Activated CD8-positive, alpha-beta memory T cell treated with anti-CD3 and anti-CD28 coated beads, Interleukin-2, amount 50 U/mL, for 4 hours (primary cell): ENCODE measurements around the gene COG2.
"Not testable (repeated sequence)": the region's sequence is repeated elsewhere in the genome, so short reads cannot be mapped to it uniquely, and the experiment has no call there.

ENCODE experiments used
- DNase-seq: peaks from one replicate; pipeline ENCODE4 v3.0.0-alpha.2; 2020

Gene COG2, protein sequence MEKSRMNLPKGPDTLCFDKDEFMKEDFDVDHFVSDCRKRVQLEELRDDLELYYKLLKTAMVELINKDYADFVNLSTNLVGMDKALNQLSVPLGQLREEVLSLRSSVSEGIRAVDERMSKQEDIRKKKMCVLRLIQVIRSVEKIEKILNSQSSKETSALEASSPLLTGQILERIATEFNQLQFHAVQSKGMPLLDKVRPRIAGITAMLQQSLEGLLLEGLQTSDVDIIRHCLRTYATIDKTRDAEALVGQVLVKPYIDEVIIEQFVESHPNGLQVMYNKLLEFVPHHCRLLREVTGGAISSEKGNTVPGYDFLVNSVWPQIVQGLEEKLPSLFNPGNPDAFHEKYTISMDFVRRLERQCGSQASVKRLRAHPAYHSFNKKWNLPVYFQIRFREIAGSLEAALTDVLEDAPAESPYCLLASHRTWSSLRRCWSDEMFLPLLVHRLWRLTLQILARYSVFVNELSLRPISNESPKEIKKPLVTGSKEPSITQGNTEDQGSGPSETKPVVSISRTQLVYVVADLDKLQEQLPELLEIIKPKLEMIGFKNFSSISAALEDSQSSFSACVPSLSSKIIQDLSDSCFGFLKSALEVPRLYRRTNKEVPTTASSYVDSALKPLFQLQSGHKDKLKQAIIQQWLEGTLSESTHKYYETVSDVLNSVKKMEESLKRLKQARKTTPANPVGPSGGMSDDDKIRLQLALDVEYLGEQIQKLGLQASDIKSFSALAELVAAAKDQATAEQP

GRCh38 chr1:230642263-230642959 is at the start of gene COG2:
COG2 (plus strand) TSS chr1:230642481; CDS start chr1:230642607, 126 bp downstream.
- peak; percentile 99 for DNase-seq

- no peak for DNase-seq
Observed at GRCh38 chr1:230592848-230593414, 49.4 kb upstream of the COG2 start.

DNA sequence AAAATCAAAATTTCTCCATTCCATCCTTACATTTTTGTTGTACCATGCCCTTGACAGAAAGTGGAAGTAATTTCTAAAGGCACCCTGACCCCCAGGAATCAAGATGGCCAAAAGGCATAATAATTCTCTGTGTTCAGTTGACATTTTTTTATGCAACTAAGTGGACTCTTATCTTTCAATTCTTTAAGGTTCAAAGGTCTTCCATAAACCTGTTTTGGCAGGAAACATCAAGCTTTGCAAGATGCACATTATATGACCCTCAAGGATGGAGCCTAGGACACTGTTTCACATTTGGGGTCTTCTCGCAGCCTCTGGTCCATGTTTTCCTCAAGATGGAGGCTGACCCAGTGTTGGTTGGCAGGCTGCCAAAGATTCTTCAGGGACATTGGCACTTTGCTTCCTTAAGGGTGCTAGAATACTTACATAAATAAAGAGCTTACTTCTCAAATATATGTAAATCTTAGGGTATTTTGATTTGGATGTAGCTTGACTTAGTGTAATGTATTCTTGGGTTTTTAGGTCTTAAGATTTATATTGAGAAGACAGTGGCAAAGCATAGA is 48.0 kb upstream of the COG2 start:
- no peak for DNase-seq

- no peak for DNase-seq
Observed at GRCh38 chr1:230595181-230595580, 47.1 kb upstream of the COG2 start.

DNA sequence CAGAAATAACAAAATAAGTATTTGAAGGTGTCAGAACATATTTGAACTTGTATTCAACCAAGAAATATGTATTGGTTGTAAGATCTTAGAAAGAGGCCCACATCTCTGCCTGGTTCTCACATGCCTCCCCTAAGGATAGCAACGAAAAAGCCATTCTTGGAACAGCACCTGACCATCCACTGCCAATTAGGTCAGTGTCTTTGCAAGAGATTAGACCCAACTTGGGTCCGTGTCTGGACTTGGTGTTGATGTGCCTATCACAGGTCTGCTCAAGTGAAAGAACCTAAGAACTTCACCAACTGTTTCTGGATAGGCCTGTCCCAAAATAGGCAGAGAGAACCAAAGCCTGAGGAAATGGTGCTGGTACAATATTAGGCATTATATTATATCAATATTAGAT is 46.0 kb upstream of the COG2 start:
- DNase-seq: no peak

- DNase-seq: no peak
Observed at GRCh38 chr1:230598745-230599144, 43.5 kb upstream of the COG2 start.

- DNase-seq: no peak
Observed at GRCh38 chr1:230599926-230600656, 42.2 kb upstream of the COG2 start.

- DNase-seq: not testable (repeated sequence)
Observed at GRCh38 chr1:230600657-230601400, 41.5 kb upstream of the COG2 start.

- no peak for DNase-seq
Observed at GRCh38 chr1:230609208-230609607, 33.1 kb upstream of the COG2 start.

DNA sequence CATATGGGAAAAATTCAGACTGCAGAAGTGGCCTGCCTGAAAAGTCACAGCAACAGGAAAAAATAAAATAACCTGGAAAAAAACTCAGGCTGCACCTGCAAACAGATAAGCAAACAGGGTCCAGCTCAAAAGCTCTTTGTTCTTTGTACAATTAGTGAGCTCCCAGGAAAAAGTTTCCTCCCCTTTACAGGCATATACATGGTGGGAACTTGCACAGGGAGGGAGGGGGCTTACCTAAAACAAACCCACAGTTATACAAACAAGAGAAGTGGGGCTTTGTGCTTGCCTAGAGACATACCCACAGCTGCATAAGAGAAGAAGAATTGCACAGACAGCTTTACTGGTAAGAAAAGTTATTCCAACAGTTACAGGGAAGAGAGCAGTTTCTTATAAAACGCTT is 31.7 kb upstream of the COG2 start:
- DNase-seq: no peak

DNA sequence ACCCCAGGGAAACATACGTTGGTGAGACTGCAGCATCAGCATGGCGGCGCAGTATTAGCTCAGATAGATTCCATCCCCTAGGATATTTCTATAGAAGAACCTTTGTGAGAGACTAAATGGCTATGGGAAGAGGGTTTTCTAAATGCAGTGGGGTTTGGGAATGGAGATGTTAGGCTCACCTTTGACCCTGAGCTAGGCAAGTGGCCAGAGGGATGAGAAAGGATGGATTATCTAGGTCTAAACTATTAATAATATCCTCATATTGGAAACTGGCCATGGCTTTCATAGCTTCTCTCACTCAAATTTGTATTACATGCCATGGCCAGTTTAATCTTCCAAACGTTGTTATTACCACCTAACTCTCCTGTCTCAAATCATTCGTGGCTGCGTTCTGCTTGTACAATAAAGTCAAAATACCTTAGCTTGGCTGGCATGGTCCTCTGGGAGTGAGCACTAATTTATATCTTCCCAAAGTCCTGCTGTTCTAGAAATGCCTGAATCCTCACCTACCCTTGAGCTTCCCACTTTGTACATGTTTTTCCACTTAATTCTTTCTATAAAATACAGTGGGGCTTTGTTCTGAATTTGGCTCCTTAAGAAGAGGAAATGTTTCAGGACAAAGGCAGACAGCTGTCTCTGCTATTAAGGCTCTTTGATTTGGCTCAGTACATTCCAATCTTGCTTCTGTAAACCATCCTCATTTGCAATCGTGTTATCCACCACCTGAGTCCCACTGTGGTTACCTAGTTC is 31.0 kb upstream of the COG2 start:
- DNase-seq: no peak

DNA sequence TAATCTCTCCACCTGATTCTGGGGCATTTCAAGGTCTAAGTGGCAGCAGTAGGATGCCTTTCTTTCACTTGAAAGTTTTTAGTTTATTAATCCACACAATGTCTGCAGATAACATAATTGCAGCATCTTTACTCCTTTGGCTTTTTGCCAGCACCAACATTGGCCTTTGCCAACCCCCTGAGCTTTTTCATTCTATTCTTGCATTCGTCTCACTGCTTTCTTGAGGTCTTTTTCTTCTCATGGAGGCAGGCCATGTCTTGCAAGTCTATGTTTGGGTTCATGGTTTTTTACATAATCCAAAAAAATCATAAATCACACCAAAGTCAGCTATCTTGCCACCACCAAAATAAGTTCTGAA is 30.4 kb upstream of the COG2 start:
- DNase-seq: no peak

- DNase-seq: no peak
Observed at GRCh38 chr1:230612651-230613050, 29.6 kb upstream of the COG2 start.

GRCh38 chr1:230614121-230614520 is 28.2 kb upstream of the COG2 start:
- no peak for DNase-seq

GRCh38 chr1:230618537-230618936 is 23.7 kb upstream of the COG2 start:
- DNase-seq: no peak

DNA sequence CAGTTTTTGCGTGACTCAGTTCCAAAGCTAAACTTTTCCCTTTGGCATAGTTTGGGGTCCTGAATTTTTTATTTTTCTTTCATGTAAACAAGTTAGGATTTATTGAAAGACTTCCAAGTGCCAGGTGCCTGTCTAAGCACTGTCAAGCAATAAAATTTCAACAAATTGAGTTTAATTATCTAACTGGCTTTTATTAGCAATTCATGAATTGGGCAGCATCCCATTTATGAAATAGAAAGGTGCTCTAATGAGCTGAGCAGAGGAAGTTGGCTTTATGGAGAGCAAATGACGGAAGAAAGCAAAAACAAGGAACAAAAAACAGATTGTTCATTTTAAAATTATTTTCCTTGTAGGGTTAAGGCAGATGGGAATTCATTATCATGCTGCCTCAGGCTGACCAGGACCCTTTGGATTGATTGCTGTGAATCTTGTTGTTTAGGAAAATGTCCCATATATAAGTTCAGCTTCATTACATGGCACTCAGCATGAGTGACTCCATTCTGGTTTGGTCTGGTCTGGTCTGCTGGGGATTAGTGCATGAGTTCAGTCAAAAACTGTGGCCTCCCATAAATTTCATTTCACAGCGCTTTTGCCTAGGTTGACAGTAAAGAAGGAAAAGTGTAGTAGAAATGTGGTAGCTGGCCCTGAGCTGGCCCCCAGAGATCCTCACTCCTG is 21.5 kb upstream of the COG2 start:
- DNase-seq: no peak

DNA sequence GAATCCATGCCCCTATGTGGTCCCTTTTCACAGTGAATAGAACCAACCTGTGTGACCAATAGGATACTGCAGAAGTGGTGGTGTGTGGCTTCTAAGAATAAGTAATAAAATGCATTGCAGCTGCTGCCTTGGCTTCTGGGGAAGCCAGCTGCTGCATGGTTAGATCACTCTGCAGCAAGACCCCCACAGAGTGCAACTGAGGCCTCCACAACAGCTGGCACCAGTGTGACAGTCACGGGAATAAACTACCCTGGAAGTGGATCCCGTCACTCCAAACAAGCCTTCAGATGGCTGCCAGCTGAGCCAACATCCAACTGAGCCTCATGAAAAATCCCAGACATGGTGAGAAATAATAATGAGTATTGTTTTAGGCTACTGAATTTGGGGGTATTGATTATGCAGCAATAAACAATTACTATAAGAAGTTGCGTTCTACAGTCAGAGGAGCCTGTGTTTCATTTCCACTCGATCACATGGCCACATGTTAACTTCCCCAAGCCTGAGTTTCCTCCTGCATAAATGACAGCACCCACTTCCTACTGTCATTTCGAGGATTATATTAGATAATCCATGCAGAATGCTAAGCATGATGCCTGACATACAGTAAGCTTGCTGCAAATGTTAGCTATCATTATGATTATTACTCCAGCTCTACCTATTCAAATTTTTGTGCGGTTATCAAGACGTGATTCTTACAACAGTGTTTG is 20.8 kb upstream of the COG2 start:
- no peak for DNase-seq

DNA sequence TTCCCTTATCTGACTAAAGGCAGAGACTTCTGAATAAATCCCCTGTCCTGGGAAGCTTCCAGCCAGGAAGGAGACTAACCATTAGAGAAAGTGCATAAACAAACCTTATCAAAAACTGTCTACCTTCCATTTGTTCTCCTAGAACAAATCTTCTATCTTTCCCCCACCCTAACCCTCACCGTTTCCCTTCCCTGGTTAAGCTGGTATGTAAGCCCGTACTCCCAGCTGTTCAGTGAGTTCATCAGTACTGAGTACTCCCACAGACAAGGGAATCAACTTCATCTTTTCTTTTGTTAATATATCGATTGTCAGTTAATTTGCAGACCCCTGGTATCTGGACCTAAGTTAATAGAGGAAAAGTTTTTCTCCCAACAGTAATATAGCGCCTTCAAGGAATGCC is 20.1 kb upstream of the COG2 start:
- DNase-seq: no peak

DNA sequence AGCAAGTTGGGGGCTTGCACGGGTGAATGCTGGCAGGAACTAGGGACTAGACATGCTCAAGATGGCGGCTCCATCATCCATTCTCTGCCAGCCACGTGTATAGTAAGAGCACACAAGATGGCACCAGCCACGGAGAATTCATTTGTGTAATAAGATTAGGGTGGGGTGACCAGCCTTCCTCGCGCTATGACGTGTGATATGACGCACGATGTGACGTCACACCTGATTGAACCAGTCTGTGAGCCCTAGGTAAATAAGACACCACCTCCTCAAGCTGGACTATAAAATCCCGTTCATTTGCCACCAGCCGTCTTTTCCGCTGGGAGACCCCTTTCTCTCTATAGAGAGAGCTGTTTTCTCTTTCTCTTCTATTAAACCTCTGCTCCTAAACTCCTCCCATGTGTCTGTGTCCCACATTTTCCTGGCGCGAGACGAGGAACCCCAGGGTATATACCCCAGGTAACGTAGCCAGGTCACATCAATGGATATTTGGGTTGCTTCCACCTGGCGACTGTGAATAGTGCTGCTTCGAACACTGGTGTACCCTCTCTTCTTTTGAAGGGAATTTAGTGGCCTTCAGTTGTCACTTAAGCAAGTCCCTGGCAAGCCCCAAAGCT is 18.1 kb upstream of the COG2 start:
- DNase-seq: no peak
